K562 (cell line): ENCODE results near the gene MRAS. TPM values are rescaled to one million over a fixed set of nuclear protein-coding genes. Genes with fewer than 3 reads are reported as not detected.
A peak's percentile ranks its signal among the peaks of the same experiment; 100 is the strongest.

Source experiments
- ATAC-seq: fragments of 200-7000 bp; cut with Tn5 transposase; 3 replicates; pipeline ENCODE4 v1.9.1; 2020; ENCODE audit warnings: moderate library complexity
- BruUV-seq: library from RNA; stranded (reverse); fragments of 400-500 nt; replicated peaks from 2 replicates; lab custom pipeline; 2021; lab: Mats Ljungman, UMichigan
- CTCF ChIA-PET: fragments of 300-600 bp; formaldehyde crosslinking; extraction: SDS; loops from one replicate; lab custom pipeline; 2021; ENCODE audit warnings: low intra/inter-chr PET ratio; lab: Yijun Ruan, JAX
- POLR2A ChIA-PET: fragments of 300-600, 350-650 bp; sonication (Branson Sonifier 250); formaldehyde crosslinking; extraction: SDS; loops from one replicate; lab custom pipeline; 2021; ENCODE audit warnings: antibody characterized with exemption, inconsistent platforms; lab: Yijun Ruan, JAX
- DNase-seq, 4 experiments: peaks; one replicate each; pipeline versions ENCODE4 v3.0.0 to v3.0.0-alpha.2; 2011 to 2018; ENCODE audit warnings: low spot score in 3 of 4, mixed read lengths in 3 of 4; ENCODE audit errors: extremely low read depth in 1 of 4
- FAIRE-seq: peaks from 2 replicates; lab custom pipeline; 2011; peaks lifted over from hg19 to GRCh38; lab: Jason Lieb, UNC
- H2AFZ ChIP-seq: 2 replicates; pipeline ENCODE4 v1.6.0; 2011; ENCODE audit warnings: low read depth, low read length, control low read depth, inconsistent platforms
- H3K27ac ChIP-seq: fragments of 200-600 bp; 3 replicates; pipeline ENCODE4 v1.8.0; 2011; ENCODE audit warnings: low read depth, mild to moderate bottlenecking, control low read depth, inconsistent platforms, low read length, moderate library complexity, mixed read lengths; ENCODE audit errors: extremely low read depth
- H3K27me3 ChIP-seq, 2 experiments: fragments of 300-600 bp in 1 of 2; 2 replicates in 1 of 2; 3 replicates in 1 of 2; pipeline versions ENCODE4 v1.6.0 to v1.8.0; 2011; ENCODE audit warnings: inconsistent platforms in 2 of 2, low read length in 2 of 2, mild to moderate bottlenecking in 1 of 2, mixed read lengths in 1 of 2, moderate library complexity in 1 of 2; ENCODE audit not compliant: control insufficient read depth in 2 of 2, insufficient read depth in 2 of 2
- H3K36me3 ChIP-seq: fragments of 300-600 bp; 3 replicates; pipeline ENCODE4 v1.8.0; 2011; ENCODE audit warnings: mild to moderate bottlenecking, low read length, inconsistent platforms; ENCODE audit not compliant: control insufficient read depth, insufficient read depth
- H3K4me1 ChIP-seq, 2 experiments: fragments of 200-600 bp in 1 of 2; replicated peaks in 1 of 2; 2 replicates in 1 of 2; 3 replicates in 1 of 2; pipeline versions ENCODE4 v1.5.1 to v1.8.0; 2011; ENCODE audit warnings: inconsistent platforms in 2 of 2, low read length in 2 of 2, mild to moderate bottlenecking in 1 of 2, mixed read lengths in 1 of 2, moderate library complexity in 1 of 2; ENCODE audit not compliant: control insufficient read depth in 2 of 2, insufficient read depth in 2 of 2
- H3K4me2 ChIP-seq: 2 replicates; pipeline ENCODE4 v1.6.1; 2011; ENCODE audit warnings: low read length, control low read depth, inconsistent platforms, mixed read lengths; ENCODE audit not compliant: insufficient read depth
- H3K4me3 ChIP-seq: fragments of 200-600 bp; sonication (generic), shearing (Covaris generic); 2 replicates; pipeline ENCODE4 v1.5.1; 2016; ENCODE audit warnings: control low read depth, inconsistent platforms
- H3K79me2 ChIP-seq: fragments of 200-600 bp; 3 replicates; pipeline ENCODE4 v1.8.0; 2011; ENCODE audit warnings: low read length, inconsistent platforms; ENCODE audit not compliant: control insufficient read depth, insufficient read depth
- H3K9ac ChIP-seq, 2 experiments: 2 replicates each; pipeline versions ENCODE4 v1.6.0 to v1.6.1; 2011; ENCODE audit warnings: low read depth in 2 of 2, low read length in 2 of 2, control low read depth in 1 of 2, inconsistent platforms in 1 of 2, mild to moderate bottlenecking in 1 of 2, mixed read lengths in 1 of 2; ENCODE audit not compliant: insufficient read depth in 1 of 2
- H3K9me1 ChIP-seq: one replicate; pipeline ENCODE4 v1.6.0; 2011; ENCODE audit warnings: inconsistent platforms, mild to moderate bottlenecking, low read length, moderate library complexity; ENCODE audit not compliant: control insufficient read depth, insufficient read depth
- H3K9me3 ChIP-seq: replicated peaks from 2 replicates; pipeline ENCODE4 v1.5.1; 2011; ENCODE audit warnings: low read depth, low read length, inconsistent platforms; ENCODE audit not compliant: control insufficient read depth, insufficient read depth
- H4K20me1 ChIP-seq: replicated peaks from 2 replicates; pipeline ENCODE4 v1.6.1; 2011; ENCODE audit warnings: low read length, inconsistent platforms, mixed read lengths; ENCODE audit not compliant: control insufficient read depth, insufficient read depth
- CEBPB ChIP-seq: fragments of 450-650 bp; IDR thresholded peaks from 2 replicates; pipeline ENCODE4 v1.6.1; 2016; ENCODE audit warnings: missing genetic modification characterization, missing compliant biosample characterization
- CEBPG ChIP-seq, 3 experiments: fragments of 200-800 bp in 1 of 3; sonication (Bioruptor generic) in 1 of 3; sonication (generic) in 1 of 3; formaldehyde crosslinking in 1 of 3; IDR thresholded peaks in 2 of 3; conservative IDR thresholded peaks in 1 of 3; 2 replicates each; pipeline versions ENCODE4 v1.6.1 to v1.8.0; 2016 to 2022; ENCODE audit warnings: missing compliant biosample characterization in 2 of 3, missing genetic modification characterization in 2 of 3, mild to moderate bottlenecking in 1 of 3, missing genetic modification reagents in 1 of 3
- WGBS: fragments of 100-300 bp; shearing (Covaris generic); methylation state at CpG from one replicate; pipeline ENCODE4 v1.1.6; 2016; ENCODE audit warnings: low coverage, mixed read lengths; ENCODE audit not compliant: insufficient coverage; ENCODE audit errors: missing lambda C conversion rate; 5-methylcytosine and 5-hydroxymethylcytosine counted together
- in situ Hi-C: fragments of 300-500 bp; cut with MboI; formaldehyde crosslinking; loops from 4 replicates; pipeline ENCODE4 v1.15.0; 2018; ENCODE audit warnings: inconsistent platforms, mixed read lengths
- intact Hi-C: fragments of 100-400 bp; cut with micrococcal nuclease; formaldehyde crosslinking; loops from 2 replicates; pipeline ENCODE4 v1.14.2; 2022
- polyA plus RNA-seq, 8 experiments: library from polyadenylated mRNA; depleted of rRNA in 4 of 8; stranded (reverse) in 5 of 8; unstranded in 3 of 8; fragments of >200 nt; fragmentation: Nextera tagmentation in 2 of 8; fragmentation: Illumina TruSeq in 1 of 8; extraction: Ambion mirVana in 2 of 8; extraction: Trizol in 1 of 8; gene quantifications; 2 replicates each; pipeline versions ENCODE4 v1.2.1 to v1.2.3, GENCODE V29; 2011 to 2014; ENCODE audit warnings: inconsistent platforms in 1 of 8, missing spikeins in 1 of 8
- total RNA-seq, 7 experiments: library from RNA; depleted of rRNA in 6 of 7; stranded (reverse); fragments of >200 nt in 6 of 7; fragmentation: Illumina TruSeq in 2 of 7; extraction: Trizol in 2 of 7; gene quantifications; 2 replicates each; pipeline versions ENCODE4 v1.2.1 to v1.2.3, GENCODE V29; 2011 to 2021; ENCODE audit warnings: low replicate concordance in 1 of 7
- TF ChIP-seq, protein P1 (sequence below): fragments of 450-650 bp; IDR thresholded peaks from 2 replicates; pipeline ENCODE4 v1.6.1; 2016; ENCODE audit warnings: low read depth, mild to moderate bottlenecking, moderate library complexity

MRAS gene
- total and polyA plus RNA-seq, 9 of the 15 experiments (the other 6 are each of a cell fraction or from before 2014, with no cell fraction given), result 1.5 to 10.0 (median 5.0) TPM

DNA sequence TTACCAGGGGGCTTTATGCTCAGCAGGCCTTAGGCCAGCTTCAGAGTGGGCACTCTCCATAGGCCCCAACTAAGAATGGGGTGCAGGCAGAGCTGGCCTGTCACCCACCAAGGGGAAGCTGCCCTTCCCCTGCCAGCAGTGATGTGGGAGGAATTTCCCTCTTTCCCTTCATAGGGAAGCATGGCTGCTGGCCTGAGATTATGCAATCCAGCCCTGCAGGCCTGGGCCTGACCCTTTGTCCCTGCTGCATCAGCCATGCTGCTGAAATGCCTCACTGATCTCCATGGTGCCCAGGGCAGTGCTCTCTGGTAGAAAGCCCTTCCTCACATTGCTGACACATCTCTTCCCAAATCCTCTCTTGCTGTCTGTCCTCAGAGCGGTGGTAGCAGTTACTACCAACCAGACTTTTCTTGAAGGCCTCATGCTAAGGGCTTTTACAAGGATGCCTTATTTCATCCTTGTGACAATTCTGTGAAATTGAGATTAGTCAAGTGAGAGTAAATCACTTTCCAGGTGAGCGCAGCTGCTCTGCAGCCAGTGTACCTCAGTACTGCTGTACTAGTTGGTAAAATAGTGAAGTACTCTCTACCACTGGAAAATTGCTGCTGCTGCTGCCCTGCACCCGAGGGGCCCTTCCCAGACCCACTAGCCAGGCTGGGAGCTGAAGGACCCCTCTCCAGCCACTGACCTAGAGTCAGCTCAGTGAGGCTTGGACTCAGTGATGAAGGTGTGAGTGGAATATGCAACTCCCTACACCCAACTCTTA is 33.8 kb downstream of the MRAS start:
- no peaks in the 10 kb centered on the region for H3K9me3 ChIP-seq
- H3K79me2 ChIP-seq, result no peaks in the 10 kb centered on the region
- no peak overlapping the region for H3K9ac ChIP-seq
- H3K9me1 ChIP-seq, result no peaks in the 10 kb centered on the region
- no peak overlapping the region for H3K4me2 ChIP-seq
- 51% methylated on average over 3 of the region's 3 CpGs for WGBS
- intact Hi-C loops, result loop anchor here (10.0 kb wide), 1 partner anchor 47 kb away; no protein-coding TSS in a partner anchor
- peaks cover 0 to 7% of the 10 kb centered on the region in 2 experiments; a peak in 1 of 5 replicates for H3K27me3 ChIP-seq
- no peaks in the 10 kb centered on the region for H4K20me1 ChIP-seq
- no peak for ATAC-seq
- ChIA-PET POLR2A (interaction anchor here (1.4 kb wide), 1 partner anchor 10 kb away, joined by 3 read pairs; no protein-coding TSS in a partner anchor), CTCF (no interaction called here)
- H2AFZ ChIP-seq, result no peak overlapping the region
- no peak for FAIRE-seq
- no peaks in the 10 kb centered on the region; a peak in 2 of 5 replicates for H3K4me1 ChIP-seq
- no peaks in the 10 kb centered on the region for H3K36me3 ChIP-seq
- BruUV-seq, result no TSS peak
- DNase-seq, result no peak
- in situ Hi-C loops, result no loop called here
- TF ChIP-seq CEBPG (CRISPR knock-in tag; IDR thresholded peaks at IDR 0.05), result no peak
- peak in 1 of 2 experiments; percentile 28; a peak in 1 of 4 replicates for TF ChIP-seq CEBPG (tag; conservative IDR thresholded peaks at IDR 0.05 in 1 of 2, IDR thresholded peaks at IDR 0.05 in 1 of 2)
- TF ChIP-seq, protein P1, sequence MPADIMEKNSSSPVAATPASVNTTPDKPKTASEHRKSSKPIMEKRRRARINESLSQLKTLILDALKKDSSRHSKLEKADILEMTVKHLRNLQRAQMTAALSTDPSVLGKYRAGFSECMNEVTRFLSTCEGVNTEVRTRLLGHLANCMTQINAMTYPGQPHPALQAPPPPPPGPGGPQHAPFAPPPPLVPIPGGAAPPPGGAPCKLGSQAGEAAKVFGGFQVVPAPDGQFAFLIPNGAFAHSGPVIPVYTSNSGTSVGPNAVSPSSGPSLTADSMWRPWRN, result no peak
- peak; percentile 66 for TF ChIP-seq CEBPB
- H3K27ac ChIP-seq, result no peak overlapping the region
- H3K4me3 ChIP-seq, result no peak overlapping the region
